Nephron (organoid): ENCODE measurements around the gene TBC1D10B.

ENCODE experiments used
- H3K27ac Mint-ChIP-seq, 3 experiments: 2 replicates each; pipeline ENCODE4 v1.8.0; 2020; ENCODE audit warnings: mixed read lengths in 3 of 3, mild to moderate bottlenecking in 2 of 3, moderate library complexity in 1 of 3
- H3K27me3 Mint-ChIP-seq: 2 replicates; pipeline ENCODE4 v1.8.0; 2021; ENCODE audit warnings: low read depth, mild to moderate bottlenecking, moderate library complexity, mixed read lengths
- H3K36me3 Mint-ChIP-seq: 2 replicates; pipeline ENCODE4 v1.8.0; 2020; ENCODE audit warnings: low read depth, mixed read lengths
- H3K4me1 Mint-ChIP-seq: 2 replicates; pipeline ENCODE4 v1.8.0; 2020; ENCODE audit warnings: mixed read lengths
- H3K4me3 Mint-ChIP-seq, 3 experiments: 2 replicates each; pipeline ENCODE4 v1.8.0; 2020; ENCODE audit warnings: mild to moderate bottlenecking in 3 of 3, mixed read lengths in 3 of 3, moderate library complexity in 2 of 3
- H3K9me3 Mint-ChIP-seq: 2 replicates; pipeline ENCODE4 v1.8.0; 2020; ENCODE audit warnings: mixed read lengths
- TF ChIP-seq, protein P1 (sequence below), 3 experiments: fragments of 200-600 bp; sonication (generic); IDR thresholded peaks; one replicate each; pipeline ENCODE4 v1.5.0; 2021; ENCODE audit warnings: antibody characterized with exemption in 3 of 3; ENCODE audit not compliant: unreplicated experiment in 3 of 3

Gene TBC1D10B

DNA sequence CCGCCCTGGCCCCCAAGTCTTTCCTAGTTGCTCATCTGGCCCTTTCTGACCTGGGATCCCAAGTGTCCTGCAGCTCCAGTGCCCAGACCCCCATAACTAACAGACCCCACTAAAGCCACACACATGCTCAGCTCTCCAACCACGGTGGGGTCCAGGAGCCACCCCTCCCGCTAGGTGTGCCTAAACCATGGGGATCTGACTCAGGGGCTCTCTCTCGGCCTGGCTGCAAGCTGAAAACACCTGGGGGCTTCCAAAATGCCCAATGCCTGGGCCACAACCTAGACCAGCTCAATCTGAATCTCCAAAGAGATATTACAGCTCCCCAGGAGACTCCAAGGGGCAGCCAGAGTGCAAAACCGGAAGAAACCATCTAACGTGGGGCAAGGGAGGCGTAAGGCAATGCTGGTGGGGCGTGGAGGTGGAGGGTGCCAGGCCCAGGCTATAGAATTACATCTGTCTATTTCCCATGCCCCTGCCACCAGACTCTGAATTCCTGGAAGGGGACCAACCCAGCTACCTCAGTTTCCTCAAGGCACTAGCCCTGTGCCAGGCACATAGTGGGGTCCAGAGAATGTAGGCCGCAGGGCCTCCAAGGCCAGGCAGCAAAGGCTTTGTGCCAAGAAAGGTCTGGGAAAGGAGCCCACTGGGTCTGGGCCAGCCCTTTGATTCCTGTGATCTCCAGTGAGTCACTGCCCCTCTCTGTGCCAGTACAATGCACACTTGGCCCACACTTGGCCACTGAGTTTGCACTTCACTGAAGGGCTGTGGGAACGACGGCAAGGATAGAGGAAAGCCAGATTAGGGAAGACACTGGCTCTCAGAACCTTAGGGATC, 18.5 kb downstream of the TBC1D10B start:
- peaks cover 27% of the 10 kb centered on the region for H3K4me1 Mint-ChIP-seq
- TF ChIP-seq, protein P1, sequence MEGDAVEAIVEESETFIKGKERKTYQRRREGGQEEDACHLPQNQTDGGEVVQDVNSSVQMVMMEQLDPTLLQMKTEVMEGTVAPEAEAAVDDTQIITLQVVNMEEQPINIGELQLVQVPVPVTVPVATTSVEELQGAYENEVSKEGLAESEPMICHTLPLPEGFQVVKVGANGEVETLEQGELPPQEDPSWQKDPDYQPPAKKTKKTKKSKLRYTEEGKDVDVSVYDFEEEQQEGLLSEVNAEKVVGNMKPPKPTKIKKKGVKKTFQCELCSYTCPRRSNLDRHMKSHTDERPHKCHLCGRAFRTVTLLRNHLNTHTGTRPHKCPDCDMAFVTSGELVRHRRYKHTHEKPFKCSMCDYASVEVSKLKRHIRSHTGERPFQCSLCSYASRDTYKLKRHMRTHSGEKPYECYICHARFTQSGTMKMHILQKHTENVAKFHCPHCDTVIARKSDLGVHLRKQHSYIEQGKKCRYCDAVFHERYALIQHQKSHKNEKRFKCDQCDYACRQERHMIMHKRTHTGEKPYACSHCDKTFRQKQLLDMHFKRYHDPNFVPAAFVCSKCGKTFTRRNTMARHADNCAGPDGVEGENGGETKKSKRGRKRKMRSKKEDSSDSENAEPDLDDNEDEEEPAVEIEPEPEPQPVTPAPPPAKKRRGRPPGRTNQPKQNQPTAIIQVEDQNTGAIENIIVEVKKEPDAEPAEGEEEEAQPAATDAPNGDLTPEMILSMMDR (IDR thresholded peaks at IDR 0.05; ENCODE audit: unreplicated experiment in 3 of 3) = no peak
- H3K4me3 Mint-ChIP-seq = peak overlapping the region; percentile 71 to 84 (median 80)
- H3K27ac Mint-ChIP-seq = no peak overlapping the region
- H3K27me3 Mint-ChIP-seq = no peaks in the 10 kb centered on the region
- H3K36me3 Mint-ChIP-seq = peaks cover 40% of the 10 kb centered on the region
- H3K9me3 Mint-ChIP-seq = no peaks in the 10 kb centered on the region

DNA sequence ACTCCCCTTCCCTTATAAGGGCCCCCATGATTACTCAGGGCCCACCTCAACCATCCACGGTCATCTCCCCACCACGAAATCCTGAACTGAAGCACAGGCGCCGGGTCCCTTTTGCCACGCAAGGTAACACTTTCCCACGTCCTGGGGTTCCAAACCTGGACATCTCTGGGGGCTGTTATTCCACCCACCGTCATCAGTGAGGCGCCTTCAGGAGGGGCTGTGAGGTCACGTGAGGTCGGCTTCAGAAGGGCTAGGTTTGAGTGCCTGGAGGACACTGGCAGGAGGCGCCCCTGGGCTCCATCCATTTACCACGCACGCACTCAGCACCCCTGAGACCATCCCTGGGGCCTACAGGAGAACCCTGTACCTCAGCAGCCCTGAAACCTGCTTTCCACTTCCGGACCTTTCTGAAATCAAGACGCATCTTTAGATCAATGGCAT, 19.3 kb downstream of the TBC1D10B start:
- TF ChIP-seq, protein P1 (IDR thresholded peaks at IDR 0.05; ENCODE audit: unreplicated experiment in 3 of 3) = no peak
- Mint-ChIP-seq H3K4me1 (peaks cover 23% of the 10 kb centered on the region), H3K4me3 (peak overlapping the region in 1 of 3 experiments; percentile 44), H3K9me3 (no peaks in the 10 kb centered on the region), H3K36me3 (peaks cover 39% of the 10 kb centered on the region), H3K27ac (no peak overlapping the region), H3K27me3 (no peaks in the 10 kb centered on the region)

DNA sequence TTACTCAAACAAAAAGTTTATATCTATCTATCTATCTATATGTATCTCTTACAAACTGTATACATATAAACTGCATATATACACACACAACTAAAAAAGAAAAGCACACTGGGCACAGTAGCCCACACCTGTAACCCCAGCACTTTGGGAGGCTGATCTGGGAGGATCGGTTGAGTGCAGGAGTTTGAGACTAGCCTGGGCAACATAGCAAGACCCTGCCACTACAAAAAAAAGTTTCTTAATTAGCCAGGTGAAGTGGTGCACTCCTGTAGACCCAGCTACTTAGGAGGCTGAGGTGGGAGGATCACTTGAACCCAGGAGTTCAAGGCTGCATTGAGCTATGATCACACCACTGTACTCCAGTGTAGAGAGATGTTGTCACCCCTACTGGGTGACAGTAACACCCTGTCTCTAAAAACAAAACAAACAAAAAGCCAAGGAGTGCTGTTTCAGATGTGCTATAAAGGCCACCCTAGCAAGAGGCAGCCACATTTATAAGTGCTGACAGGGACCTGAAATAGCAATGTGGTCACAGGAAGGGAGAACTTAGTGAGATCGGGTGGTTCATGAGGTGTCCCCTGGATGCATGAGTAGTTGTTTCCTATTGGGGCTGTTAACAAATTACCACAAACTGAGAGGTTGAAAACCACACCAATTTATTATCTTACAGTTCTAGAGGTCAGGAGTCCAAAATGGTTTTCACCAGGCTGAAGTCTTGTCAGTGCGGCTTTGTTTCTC, 20.0 kb downstream of the TBC1D10B start:
- Mint-ChIP-seq H3K27me3 (no peaks in the 10 kb centered on the region), H3K9me3 (no peaks in the 10 kb centered on the region), H3K27ac (peak overlapping the region in 1 of 3 experiments; percentile 75), H3K36me3 (peaks cover 38% of the 10 kb centered on the region), H3K4me3 (peak overlapping the region; percentile 57 to 62 (median 62)), H3K4me1 (peaks cover 18% of the 10 kb centered on the region)
- TF ChIP-seq, protein P1 (IDR thresholded peaks at IDR 0.05; ENCODE audit: unreplicated experiment in 3 of 3) = no peak

DNA sequence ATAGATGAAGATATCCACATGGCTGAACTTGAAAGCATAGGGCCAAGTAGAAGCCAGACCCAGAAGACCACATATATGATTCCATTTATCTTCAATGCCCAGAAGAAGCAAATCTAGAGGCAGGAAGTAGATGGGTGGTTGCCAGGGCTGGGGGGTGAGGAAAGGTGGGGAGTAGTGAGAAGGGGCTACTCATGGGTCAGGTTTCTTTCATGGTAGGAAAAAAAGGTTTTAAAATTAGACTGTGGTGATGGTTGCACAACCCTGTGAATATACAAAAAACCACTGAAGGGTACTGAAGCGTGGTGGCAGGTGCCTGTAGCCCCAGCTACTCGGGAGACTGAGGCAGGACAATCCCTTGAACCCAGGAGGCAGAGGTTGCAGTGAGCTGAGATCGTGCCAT, 20.6 kb downstream of the TBC1D10B start:
- no peaks in the 10 kb centered on the region for H3K27me3 Mint-ChIP-seq
- H3K4me1 Mint-ChIP-seq = peaks cover 15% of the 10 kb centered on the region
- H3K27ac Mint-ChIP-seq = peak overlapping the region in 2 of 3 experiments; percentile 48 to 75
- H3K9me3 Mint-ChIP-seq = no peaks in the 10 kb centered on the region
- H3K36me3 Mint-ChIP-seq = peaks cover 35% of the 10 kb centered on the region
- TF ChIP-seq, protein P1 (IDR thresholded peaks at IDR 0.05; ENCODE audit: unreplicated experiment in 3 of 3) = no peak
- H3K4me3 Mint-ChIP-seq = peak overlapping the region; percentile 21 to 53 (median 29)

DNA sequence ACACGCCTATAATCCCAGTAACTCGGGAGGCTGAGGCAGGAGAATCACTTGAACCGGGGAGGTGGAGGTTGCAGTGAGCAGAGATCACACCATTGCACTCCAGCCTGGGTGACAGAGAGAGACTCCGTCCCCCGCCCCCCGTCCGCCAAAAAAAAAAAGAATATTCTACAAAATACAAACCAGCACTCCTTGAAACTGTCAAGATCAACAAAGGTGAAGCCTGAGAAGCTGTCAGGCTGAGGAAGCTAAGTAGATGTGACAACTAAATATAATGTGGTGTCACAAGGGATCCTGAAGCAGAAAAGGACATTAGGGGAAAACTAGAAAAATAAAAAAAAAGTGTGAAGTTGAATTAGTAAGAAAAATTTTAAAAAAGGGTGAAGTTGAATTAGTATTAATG, 21.4 kb downstream of the TBC1D10B start:
- H3K27me3 Mint-ChIP-seq = no peaks in the 10 kb centered on the region
- TF ChIP-seq, protein P1 (IDR thresholded peaks at IDR 0.05; ENCODE audit: unreplicated experiment in 3 of 3) = no peak
- H3K36me3 Mint-ChIP-seq = peaks cover 29% of the 10 kb centered on the region

More for the DNA sequence above, 21.4 kb downstream of the TBC1D10B start:
- Mint-ChIP-seq H3K4me3 (no peak overlapping the region), H3K9me3 (no peaks in the 10 kb centered on the region), H3K4me1 (peaks cover 9% of the 10 kb centered on the region), H3K27ac (peak overlapping the region in 1 of 3 experiments; percentile 39)
